SW 1271 (cell line): ENCODE results near the gene HAS3.

Source experiments
- DNase-seq, 2 experiments: peaks; one replicate each; lab custom pipeline; 2025; lab: John Stamatoyannopoulos, UW

The HAS3 gene

GRCh38 chr16:69093974-69094373, 11.5 kb upstream of the HAS3 start:
- no peak for DNase-seq

- no peak for DNase-seq
Observed at GRCh38 chr16:69094501-69094900, 11.0 kb upstream of the HAS3 start.

GRCh38 chr16:69095193-69095592, 10.3 kb upstream of the HAS3 start:
- DNase-seq = no peak

- no peak for DNase-seq
Observed at GRCh38 chr16:69100071-69100691, 5.3 kb upstream of the HAS3 start.

- no peak for DNase-seq
Observed at GRCh38 chr16:69106491-69107315, 1.2 kb downstream of the HAS3 start.

- no peak for DNase-seq
Observed at GRCh38 chr16:69107316-69107962, 2.0 kb downstream of the HAS3 start.

- DNase-seq = no peak
Observed at GRCh38 chr16:69108064-69108904, 2.8 kb downstream of the HAS3 start.

GRCh38 chr16:69108905-69109252, 3.4 kb downstream of the HAS3 start:
- DNase-seq = no peak

GRCh38 chr16:69109486-69110270, 4.2 kb downstream of the HAS3 start:
- no peak for DNase-seq

GRCh38 chr16:69110406-69110805, 5.0 kb downstream of the HAS3 start:
- DNase-seq = no peak

- no peak for DNase-seq
Observed at GRCh38 chr16:69111216-69111875, 5.9 kb downstream of the HAS3 start.

GRCh38 chr16:69111876-69112230, 6.4 kb downstream of the HAS3 start:
- no peak for DNase-seq

GRCh38 chr16:69112285-69113129, 7.1 kb downstream of the HAS3 start:
- DNase-seq = peak in 1 of 2 experiments; percentile 35

GRCh38 chr16:69113216-69113615, 7.8 kb downstream of the HAS3 start:
- DNase-seq = no peak

- no peak for DNase-seq
Observed at GRCh38 chr16:69114346-69114975, 9.0 kb downstream of the HAS3 start.

- no peak for DNase-seq
Observed at GRCh38 chr16:69114976-69115355, 9.5 kb downstream of the HAS3 start.

GRCh38 chr16:69115361-69115760, 9.9 kb downstream of the HAS3 start:
- DNase-seq = no peak

- DNase-seq = no peak
Observed at GRCh38 chr16:69115837-69116236, 10.4 kb downstream of the HAS3 start.

GRCh38 chr16:69116256-69116875, 10.9 kb downstream of the HAS3 start:
- DNase-seq = no peak
